HG02759 (cell line): ENCODE measurements around the gene KMT5C.

ENCODE experiments used
- ATAC-seq: cut with Tn5 transposase; IDR thresholded peaks from one replicate; pipeline ENCODE4 v1.9.1; 2021; ENCODE audit warnings: mild to moderate bottlenecking, moderate library complexity; ENCODE audit not compliant: unreplicated experiment

KMT5C gene

DNA sequence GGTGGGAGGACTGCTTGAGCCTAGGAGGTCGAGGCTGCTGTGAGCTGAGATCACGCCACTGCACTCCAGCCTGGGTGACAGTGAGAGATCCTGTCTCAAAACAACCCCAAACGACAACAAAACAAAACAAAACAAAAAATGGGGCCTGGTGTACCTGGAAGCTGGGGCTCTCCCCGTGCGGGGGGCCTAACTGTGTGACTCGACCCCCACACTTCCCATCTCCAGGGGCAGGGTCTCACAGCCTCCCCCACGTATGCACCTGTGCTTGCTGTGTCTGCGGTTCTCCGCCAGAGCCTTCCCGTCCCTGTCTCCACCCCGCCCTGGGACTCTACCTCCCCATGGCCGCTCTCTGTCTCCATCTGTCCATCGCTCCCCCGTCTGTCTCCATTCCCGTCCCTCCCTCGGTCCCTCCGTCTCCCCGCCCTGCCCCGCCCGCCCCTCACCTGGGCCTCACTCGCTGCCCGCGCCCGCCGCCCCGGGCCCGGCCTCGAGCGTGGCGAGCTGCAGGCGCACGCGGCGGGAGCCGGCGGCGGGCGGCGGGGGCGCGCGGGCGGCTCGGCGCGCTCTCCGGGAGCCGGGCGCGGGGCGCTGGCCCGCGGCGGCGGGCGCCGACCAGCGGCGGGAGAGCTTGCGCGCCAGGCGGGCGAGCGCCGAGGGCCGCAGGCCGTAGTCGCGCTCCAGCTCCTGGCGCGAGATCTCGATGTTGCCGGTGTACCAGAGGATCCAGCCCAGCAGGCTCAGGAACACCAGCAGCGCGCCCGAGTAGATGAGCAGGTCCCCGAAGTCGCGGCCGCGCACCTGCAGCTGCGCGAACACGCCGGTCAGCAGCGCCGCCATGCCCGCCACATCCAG is 43.8 kb downstream of the KMT5C start:
- ATAC-seq = peak; percentile 25

- peak; percentile 25 for ATAC-seq
Measured at GRCh38 chr19:55384131-55384919, 44.6 kb downstream of the KMT5C start, which contains the start of gene TMEM238. TSS of gene TMEM238 (minus strand) at chr19:55384292. CDS start at chr19:55384259, 33 bp downstream.

DNA sequence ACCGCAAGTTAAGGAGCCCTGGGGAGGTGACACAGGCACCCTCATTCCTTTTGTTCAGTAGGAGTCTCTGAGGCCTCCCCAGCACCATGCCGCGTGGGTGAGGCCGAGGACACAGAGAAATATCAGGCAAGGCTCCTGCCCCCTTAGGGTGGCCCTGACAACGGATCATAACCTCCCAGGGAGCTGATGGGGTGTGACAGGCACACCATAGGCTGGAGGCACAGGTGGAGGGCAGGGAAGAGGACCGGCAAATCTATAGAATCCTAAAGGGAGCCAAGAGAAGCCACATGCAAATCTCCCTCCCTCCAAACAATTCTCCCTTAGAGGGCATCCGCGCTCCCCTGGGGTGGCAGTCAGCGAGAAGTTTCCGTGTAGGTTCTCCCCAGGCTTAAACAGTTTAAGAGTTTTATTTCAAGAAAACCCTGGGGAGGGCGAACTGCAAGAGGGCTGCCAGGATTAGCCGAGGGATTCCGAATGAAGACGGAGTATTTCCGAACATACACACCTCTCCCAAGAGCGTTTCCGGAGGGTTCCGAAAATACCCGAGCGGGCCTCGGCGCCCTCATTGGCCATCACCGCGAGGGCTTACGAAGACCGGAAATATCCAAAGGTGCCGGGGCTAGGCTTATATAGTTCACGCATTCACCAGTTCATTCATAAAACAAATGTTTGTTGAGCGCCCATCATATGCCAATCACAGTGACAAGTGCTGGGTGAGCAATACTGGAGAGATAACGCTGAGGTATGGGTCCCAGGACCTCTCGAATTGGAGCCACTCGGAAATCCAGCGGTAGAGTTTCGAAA is 45.4 kb downstream of the KMT5C start:
- peak; percentile 68 for ATAC-seq

DNA sequence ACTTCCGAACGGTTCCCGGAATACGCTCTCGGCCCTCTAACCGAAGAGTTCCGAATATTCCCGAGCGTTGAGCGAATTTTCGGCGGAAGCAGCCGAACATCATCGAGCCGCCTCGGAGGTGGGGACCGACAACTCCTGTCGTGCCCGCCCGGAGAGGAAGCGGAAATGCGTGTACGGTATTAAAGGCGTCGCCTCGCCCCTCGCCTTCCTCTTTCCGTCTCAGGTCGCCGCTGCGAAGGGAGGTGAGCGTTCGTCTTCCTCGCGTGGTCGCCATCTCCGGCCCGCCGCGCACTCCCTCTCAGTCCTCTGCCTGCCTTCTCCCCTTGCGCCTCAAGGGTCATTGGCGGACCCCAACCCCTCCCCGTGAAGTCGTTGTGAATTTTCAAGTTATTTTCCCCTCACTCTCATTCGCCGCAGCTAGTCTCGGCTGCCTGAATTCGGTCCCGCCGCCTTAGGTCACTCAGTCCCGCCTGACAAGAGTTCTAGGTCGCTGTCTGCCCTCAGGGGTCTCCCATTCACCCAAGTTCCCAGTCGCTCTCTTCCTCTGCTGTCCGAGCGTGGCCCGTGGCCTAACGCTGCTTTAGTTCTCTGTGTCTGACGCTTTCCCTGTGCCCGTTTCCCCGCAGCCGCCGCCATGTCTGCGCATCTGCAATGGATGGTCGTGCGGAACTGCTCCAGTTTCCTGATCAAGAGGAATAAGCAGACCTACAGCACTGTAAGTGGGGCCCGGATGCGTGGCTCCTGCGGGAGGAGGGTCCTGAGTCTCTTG is 46.2 kb downstream of the KMT5C start, which contains the start of gene RPL28:
Gene RPL28, plus strand, starts transcription at position 209 of the 769 bp plus-strand sequence. Its CDS starts 426 bp downstream, at position 635.
- peak; percentile 66 for ATAC-seq

DNA sequence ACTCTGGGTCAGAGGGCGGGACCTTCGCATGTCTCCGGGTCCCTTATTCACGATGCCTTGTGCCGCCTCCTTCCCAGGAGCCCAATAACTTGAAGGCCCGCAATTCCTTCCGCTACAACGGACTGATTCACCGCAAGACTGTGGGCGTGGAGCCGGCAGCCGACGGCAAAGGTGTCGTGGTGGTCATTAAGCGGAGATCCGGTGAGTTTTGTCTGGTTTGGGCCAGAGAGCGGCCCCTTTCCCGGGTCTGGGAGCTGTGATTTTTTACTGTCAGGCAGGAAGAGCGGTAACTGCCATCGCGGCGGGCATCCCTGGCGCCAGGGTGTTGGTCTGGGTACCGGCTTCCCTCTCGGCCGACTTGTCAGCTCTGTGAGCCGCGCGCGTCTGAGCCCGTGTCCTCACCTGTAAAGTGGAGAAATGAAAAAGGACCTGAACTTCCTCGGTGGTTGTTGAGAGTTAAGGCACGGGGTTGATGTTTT is 46.9 kb downstream of the KMT5C start:
- ATAC-seq = no peak

- no peak for ATAC-seq
Measured at GRCh38 chr19:55387736-55388497, 48.2 kb downstream of the KMT5C start.

DNA sequence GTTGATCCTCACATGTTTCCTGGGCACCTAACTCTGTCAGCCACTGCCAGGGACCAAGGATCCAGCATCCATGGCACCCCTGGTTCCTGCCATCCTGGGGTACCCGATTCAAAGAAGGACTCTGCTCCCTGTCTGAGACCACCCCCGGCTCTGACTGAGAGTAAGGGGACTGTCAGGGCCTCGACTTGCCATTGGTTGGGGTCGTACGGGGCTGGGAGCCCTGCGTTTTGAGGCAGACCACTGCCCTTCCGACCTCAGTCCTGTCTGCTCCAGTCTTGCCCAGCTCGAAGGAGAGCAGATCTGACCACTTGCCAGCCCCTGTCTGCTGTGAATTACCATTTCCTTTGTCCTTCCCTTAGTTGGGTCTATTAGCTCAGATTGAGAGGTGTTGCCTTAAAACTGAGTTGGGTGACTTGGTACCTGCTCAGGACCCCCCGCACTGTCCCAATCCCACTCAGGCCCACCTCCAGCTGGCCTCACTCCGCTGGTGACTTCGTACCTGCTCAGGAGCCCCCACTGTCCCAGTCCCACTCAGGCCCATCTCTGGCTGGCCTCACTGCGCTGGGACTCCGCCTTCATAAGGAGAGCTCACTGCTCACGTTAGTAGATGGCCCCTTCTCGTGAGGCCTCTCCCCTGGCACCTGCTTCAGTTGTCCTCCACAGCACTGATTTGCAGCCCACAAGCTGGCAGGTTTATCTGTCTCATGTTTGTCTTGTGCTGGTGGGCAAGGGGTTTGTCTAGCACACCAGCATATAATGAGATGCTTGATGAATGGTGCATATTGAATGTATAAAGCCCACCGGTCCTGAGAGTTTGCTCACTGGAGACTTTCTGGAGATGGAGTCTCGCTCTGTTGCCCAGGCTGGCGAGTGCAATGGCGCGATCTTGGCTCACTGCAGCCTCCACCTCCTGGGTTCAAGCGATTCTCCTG is 50.0 kb downstream of the KMT5C start:
- no peak for ATAC-seq

DNA sequence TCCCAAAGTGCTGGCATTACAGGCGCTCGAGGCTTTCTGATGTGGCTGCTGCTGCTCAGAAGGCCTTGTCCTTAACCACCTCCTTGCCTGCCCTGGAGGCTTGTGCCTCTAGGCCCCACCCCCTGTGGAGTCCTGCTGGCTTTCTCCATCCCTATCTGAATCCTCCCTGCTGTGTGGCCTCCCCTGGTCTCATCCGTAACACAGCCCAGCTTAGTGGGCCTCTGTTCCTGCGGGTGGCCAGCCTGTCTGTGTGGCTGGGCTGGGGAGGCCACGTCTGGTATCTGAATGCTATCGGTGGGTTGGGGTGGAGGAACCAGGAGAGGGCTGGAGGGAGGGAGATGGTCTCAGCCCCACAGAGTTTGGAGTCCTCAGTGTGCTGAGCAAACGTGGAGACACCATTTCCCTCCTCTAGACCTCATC is 50.8 kb downstream of the KMT5C start:
- ATAC-seq = no peak

DNA sequence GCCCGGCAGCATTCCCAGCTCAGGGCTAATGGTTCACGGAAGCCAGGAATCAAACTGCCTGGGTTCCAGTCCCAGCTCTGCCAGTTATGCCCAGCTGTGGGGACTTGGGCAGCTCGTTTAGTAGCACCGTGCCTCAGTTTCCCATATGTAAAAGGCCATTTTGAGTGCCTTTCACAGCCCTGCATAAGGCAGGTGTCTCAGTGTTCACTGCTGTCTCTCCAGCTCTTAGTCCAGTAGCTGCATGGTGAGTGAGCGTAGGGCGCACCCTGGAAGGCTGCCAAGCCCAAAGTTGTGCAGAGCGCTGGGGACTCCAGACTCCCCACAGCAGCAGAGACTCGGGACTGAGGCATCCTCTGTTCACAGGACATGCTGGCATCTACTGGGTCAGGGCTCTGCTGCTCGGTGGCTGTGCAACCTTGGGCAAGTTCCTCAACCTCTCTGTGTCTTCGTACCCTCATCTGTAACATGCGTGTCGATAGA is 51.6 kb downstream of the KMT5C start:
- ATAC-seq = no peak

DNA sequence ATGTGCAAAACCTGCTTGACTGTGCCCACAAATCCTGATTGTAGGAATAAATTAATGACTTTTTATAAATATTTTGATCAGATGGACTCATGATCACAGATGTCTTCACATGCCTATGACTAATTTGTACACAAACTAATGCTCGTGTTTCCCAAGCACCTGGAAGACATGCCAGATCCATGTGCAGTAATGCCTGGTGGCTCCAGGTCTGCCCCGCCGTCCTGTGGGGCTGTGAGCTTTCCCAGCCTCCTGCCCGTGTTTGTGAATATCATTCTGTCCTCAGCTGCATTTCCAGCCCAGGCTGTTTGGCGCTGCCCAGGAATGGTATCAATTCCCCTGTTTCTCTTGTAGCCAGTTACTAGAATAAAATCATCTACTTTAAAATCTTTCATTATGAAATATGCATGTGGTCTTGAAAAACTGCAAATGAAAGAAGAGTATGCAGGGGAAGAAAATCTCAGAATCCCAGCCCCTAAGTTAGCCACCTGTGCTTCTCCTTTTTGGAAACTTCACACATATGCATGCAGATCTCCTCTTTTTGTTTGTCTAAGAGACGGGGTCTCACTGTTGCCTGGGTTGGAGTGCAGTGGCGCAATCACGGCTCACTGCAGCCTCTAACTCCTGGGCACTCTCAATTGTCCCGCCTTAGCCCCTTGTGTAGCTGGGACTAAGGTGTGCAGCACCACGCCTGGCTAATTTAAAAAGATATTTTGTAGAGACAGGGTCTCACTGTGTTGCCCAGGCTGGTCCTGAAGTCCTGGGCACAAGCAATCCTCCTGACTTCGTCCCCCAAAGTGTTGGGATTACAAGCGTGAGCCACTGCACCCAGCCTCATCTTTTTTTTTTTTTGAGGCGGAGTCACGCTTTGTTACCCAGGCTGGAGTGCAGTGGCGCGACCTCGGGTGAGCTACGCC is 52.3 kb downstream of the KMT5C start:
- ATAC-seq = no peak

DNA sequence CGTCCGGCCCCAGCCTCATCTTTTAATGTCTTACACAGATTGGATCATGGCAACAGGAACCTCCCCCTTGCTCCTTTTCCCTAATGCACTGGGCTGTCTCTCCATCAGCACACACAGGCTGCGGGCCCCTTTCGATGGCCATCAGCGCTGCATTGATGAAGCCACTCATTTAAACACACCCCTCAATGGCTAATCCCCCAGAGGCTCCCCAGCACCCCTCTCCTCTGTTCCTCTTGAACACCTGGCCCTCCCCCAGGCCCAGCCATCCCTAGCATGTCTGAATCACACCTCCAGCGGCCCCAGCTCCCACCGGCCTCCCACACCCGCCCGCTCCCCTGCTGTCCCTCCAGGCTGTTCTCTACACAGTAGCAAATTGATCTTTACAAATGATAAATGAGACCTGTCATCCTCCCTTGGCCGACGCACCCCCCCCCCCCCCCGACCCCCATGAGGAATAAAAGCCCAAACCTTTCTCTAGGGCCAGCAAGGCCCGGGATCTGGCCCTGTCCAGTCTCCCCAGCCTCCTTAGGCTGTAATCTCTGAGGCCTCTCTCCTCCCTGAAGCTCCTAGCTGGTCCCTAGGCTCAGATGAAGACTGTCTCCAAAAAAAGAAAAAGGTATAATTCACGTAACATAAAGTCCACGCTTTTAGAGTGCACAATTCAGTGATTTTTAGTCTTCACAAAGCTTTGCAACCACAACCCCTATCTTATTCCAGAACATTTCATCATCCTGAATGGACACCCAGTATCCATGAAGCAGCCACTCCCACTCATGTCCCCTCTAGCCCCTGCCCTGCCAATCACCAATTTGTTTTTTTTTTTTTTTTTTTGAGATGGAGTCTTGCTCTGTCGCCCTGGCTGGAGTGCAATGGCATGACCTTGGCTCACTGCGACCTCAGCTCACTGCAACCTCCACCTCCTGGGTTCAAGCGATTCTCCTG is 53.4 kb downstream of the KMT5C start:
- ATAC-seq = no peak
